Effector CD8-positive, alpha-beta T cell (primary cell): ENCODE measurements around the gene PDE11A.
"Not testable (repeated sequence)": the region's sequence is repeated elsewhere in the genome, so short reads cannot be mapped to it uniquely, and the experiment has no call there.

Source experiments
- DNase-seq: peaks from one replicate; lab custom pipeline; 2025; lab: John Stamatoyannopoulos, UW

The PDE11A gene

DNA sequence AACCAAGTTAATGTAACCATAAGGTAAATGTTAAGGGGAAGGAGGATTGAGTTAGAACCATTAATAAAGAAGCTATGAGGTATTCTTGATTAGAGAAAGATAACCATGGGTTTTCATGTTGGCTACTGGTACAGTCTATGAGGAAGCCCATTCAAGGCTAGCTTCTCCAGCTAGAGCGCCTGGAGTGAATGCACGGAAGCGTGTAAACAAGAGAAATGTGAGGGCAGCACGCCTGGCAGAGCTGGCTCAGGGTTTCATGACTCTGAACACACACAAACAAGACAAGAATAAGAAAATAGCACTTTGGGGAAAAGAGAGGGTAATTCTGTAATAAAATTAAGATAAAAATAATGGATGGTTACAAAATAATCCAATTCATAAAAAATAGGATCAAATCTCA is 255.3 kb downstream of the PDE11A start:
- no peak for DNase-seq

- no peak for DNase-seq
These were observed 255.8 kb downstream of the PDE11A start for GRCh38 chr2:177816766-177817165.

DNA sequence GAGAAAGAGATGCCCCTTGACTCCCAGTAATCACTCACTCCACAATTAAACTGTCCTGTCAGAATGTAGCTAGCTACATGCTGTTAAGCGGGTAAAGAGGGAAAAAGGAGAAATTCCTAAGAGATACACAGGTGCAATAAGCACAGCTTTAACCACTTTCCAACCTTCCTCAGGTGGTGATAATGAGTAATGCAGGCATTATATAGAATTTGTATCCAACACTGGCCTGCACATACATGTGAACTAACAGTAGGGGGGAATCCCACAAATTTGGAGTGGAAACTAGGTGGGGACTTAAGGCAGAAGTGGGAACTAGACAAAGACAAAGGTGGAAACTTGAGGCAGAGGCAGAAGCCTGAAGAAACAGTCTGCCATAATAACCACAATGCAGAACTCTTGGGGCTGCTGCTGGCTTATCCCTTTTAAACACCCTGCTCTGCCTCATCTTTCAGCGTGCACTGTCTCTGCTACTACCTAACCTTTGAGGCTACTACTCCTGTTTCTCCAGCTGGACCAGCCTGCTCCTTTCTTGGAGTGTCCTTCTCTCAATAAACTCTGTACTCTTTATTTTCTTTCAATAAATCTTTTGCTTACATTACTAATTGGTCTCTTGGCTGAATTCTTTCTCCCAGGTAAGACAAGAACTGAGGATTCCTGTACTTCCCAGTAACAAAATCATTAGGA is 259.7 kb downstream of the PDE11A start:
- DNase-seq = no peak

- DNase-seq = no peak
These were observed 261.7 kb downstream of the PDE11A start for GRCh38 chr2:177810906-177811305.

GRCh38 chr2:177808984-177809809 is 263.4 kb downstream of the PDE11A start:
- no peak for DNase-seq

GRCh38 chr2:177806025-177806424 is 266.6 kb downstream of the PDE11A start:
- DNase-seq = no peak

DNA sequence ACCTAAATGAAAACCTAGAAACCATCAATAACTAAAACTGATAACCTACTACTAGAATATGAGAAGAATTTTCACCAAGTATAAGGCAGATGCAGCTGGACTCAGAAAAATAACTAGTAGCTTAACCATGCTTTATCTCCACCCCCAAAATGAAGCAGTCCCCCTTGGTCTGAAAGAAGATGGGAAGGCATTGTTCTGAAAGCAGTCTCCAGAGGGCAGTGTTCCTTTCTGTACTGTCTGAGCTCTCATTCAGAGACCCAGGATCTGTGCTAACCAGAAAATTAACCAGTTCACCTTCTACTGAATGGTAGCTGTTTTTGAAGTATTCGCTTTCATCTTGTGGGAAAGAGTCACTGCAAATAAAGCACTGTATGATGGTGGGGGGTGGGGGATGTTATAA is 273.0 kb downstream of the PDE11A start:
- no peak for DNase-seq

GRCh38 chr2:177797808-177798207 is 274.8 kb downstream of the PDE11A start:
- DNase-seq = no peak

- no peak for DNase-seq
These were observed 275.7 kb downstream of the PDE11A start for GRCh38 chr2:177796654-177797415.

GRCh38 chr2:177796011-177796410 is 276.6 kb downstream of the PDE11A start:
- DNase-seq = no peak

GRCh38 chr2:177785143-177785542 is 287.4 kb downstream of the PDE11A start:
- not testable (repeated sequence) for DNase-seq

GRCh38 chr2:177784745-177785067 is 287.9 kb downstream of the PDE11A start:
- no peak for DNase-seq

- DNase-seq = no peak
These were observed 288.5 kb downstream of the PDE11A start for GRCh38 chr2:177783835-177784744.

DNA sequence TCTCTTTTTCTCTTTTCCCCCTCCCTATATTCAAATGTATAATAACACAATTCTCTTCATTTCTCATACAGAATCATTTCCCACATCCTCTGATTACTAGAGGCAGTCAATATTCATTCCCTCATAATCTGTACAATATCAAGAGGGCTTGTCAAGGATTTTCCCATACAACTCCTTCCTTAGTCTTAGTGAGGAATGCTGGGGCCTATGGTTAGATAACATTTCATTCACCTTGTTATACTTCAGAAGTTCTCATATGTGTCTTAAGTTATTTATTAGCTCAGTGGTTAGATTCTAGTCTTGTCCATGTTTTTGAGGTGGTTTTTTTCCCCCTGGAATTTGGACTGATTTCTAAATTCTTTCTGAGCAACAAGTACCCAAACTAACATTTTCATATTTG is 289.5 kb downstream of the PDE11A start:
- no peak for DNase-seq

GRCh38 chr2:177782613-177783012 is 290.0 kb downstream of the PDE11A start:
- DNase-seq = no peak

DNA sequence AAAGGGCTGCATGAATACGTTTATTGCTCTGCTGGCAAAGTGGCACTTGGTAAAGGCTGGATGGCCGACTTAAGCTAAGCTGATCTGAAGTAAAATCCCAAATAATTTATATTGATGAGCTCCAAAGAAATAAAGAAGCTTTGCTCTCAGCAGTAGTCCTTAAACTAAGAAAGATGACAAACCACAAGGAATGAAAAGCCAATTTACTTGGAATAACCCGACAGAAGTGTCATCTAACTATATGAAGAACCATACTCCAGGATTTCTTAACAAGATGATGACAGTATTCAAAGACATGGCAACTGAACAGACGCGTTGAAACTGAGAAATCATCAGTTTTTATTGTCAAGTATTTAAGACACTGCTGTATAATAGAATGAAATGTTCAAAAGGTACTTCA is 294.1 kb downstream of the PDE11A start:
- DNase-seq = no peak

- DNase-seq = no peak
These were observed 300.0 kb downstream of the PDE11A start for GRCh38 chr2:177772529-177772928.

DNA sequence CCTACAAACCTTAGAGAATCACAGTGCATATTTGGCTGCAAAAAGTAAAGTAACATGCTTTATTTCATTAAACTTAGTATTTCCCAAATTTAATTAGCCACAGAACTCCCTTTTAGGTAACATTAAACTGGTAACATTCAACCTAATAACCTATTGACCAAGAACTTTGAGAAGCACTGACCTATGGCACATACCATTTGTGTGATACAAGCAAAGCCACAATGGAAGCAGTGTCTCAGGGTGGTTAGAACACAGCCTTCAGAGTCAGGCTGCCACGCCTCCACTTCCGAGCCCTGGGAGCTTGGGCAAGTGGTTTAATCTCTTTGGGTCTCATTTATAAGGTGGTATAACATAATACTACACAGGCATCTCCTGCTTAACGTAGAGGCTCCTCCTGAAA is 301.4 kb downstream of the PDE11A start:
- DNase-seq = no peak

- no peak for DNase-seq
These were observed 304.8 kb downstream of the PDE11A start for GRCh38 chr2:177767768-177768167.

DNA sequence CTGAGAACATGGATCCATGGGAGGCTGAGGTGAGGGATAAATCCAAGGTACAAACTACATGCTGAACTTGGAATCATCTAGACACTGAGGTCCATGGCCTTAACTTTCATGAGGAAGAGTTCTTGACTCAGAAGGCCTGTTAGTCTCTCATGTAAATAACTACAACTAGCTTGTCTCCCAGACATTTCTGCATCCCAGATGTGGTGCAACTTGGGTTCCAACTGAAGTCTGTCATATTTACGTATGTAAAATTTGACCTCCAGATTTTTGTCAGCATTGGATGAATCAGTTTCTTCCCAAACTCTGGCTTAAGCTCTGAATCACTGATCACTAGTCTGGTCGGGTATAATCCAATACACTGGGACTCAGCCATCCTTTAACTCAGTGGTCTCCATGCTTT is 306.9 kb downstream of the PDE11A start:
- no peak for DNase-seq

- peak; percentile 63 for DNase-seq
These were observed 308.9 kb downstream of the PDE11A start for GRCh38 chr2:177763531-177764265.
